NCI-H524 treated with DMSO at 0.1 percent for 48 hours (cell line): Measurements from ENCODE around the gene STK10.

Source experiments
- DNase-seq: peaks from one replicate; lab custom pipeline; 2025; lab: John Stamatoyannopoulos, UW

STK10 gene

GRCh38 chr5:172142709-172143215 is 45.3 kb downstream of the STK10 start:
- no peak for DNase-seq

- no peak for DNase-seq
Measured at GRCh38 chr5:172141949-172142319, 46.1 kb downstream of the STK10 start.

GRCh38 chr5:172140866-172141265 is 47.2 kb downstream of the STK10 start:
- no peak for DNase-seq

- no peak for DNase-seq
Measured at GRCh38 chr5:172140120-172140519, 47.9 kb downstream of the STK10 start.

- DNase-seq: no peak
Measured at GRCh38 chr5:172137046-172137445, 51.0 kb downstream of the STK10 start.

GRCh38 chr5:172133359-172134029 is 54.5 kb downstream of the STK10 start:
- DNase-seq: no peak

- no peak for DNase-seq
Measured at GRCh38 chr5:172131690-172132089, 56.3 kb downstream of the STK10 start.

- no peak for DNase-seq
Measured at GRCh38 chr5:172129256-172129910, 58.6 kb downstream of the STK10 start.

GRCh38 chr5:172127581-172127980 is 60.4 kb downstream of the STK10 start:
- DNase-seq: no peak

- no peak for DNase-seq
Measured at GRCh38 chr5:172123269-172123692, 64.7 kb downstream of the STK10 start.

- no peak for DNase-seq
Measured at GRCh38 chr5:172119921-172120688, 67.9 kb downstream of the STK10 start.

GRCh38 chr5:172118891-172119290 is 69.1 kb downstream of the STK10 start:
- no peak for DNase-seq

- DNase-seq: no peak
Measured at GRCh38 chr5:172117977-172118701, 69.9 kb downstream of the STK10 start.

GRCh38 chr5:172115541-172115982 is 72.5 kb downstream of the STK10 start:
- DNase-seq: no peak

- DNase-seq: no peak
Measured at GRCh38 chr5:172114875-172115422, 73.1 kb downstream of the STK10 start.

- DNase-seq: no peak
Measured at GRCh38 chr5:172113036-172113435, 75.0 kb downstream of the STK10 start.

GRCh38 chr5:172111852-172112225 is 76.2 kb downstream of the STK10 start:
- no peak for DNase-seq

GRCh38 chr5:172110921-172111851 is 76.8 kb downstream of the STK10 start:
- no peak for DNase-seq

GRCh38 chr5:172110260-172110815 is 77.7 kb downstream of the STK10 start:
- DNase-seq: no peak

GRCh38 chr5:172109749-172110148 is 78.3 kb downstream of the STK10 start:
- no peak for DNase-seq
